ENCODE results near the gene CHRM2. TPM values are rescaled to one million over a fixed set of nuclear protein-coding genes. Genes with fewer than 3 reads are reported as not detected.

Gene CHRM2
- polyA plus RNA-seq, 1 of the 3 experiments (the other 2 are of a cell fraction) = 0.23 TPM

- TF ChIP-seq, protein P1, sequence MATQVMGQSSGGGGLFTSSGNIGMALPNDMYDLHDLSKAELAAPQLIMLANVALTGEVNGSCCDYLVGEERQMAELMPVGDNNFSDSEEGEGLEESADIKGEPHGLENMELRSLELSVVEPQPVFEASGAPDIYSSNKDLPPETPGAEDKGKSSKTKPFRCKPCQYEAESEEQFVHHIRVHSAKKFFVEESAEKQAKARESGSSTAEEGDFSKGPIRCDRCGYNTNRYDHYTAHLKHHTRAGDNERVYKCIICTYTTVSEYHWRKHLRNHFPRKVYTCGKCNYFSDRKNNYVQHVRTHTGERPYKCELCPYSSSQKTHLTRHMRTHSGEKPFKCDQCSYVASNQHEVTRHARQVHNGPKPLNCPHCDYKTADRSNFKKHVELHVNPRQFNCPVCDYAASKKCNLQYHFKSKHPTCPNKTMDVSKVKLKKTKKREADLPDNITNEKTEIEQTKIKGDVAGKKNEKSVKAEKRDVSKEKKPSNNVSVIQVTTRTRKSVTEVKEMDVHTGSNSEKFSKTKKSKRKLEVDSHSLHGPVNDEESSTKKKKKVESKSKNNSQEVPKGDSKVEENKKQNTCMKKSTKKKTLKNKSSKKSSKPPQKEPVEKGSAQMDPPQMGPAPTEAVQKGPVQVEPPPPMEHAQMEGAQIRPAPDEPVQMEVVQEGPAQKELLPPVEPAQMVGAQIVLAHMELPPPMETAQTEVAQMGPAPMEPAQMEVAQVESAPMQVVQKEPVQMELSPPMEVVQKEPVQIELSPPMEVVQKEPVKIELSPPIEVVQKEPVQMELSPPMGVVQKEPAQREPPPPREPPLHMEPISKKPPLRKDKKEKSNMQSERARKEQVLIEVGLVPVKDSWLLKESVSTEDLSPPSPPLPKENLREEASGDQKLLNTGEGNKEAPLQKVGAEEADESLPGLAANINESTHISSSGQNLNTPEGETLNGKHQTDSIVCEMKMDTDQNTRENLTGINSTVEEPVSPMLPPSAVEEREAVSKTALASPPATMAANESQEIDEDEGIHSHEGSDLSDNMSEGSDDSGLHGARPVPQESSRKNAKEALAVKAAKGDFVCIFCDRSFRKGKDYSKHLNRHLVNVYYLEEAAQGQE (IDR thresholded peaks at IDR 0.05; ENCODE audit: low read depth, low read length) = no peak
Measured at GRCh38 chr7:137003086-137003485, 134.6 kb downstream of the CHRM2 start (continued).

- Histone ChIP-seq H3K9me3 (no peaks in the 10 kb centered on the region), H3K27ac (ENCODE audit: low read depth in 2 of 2, low read length in 1 of 2) (no peak overlapping the region), H3K4me2 (no peak overlapping the region), H4K20me1 (ENCODE audit: insufficient read depth) (no peaks in the 10 kb centered on the region), H3K9ac (no peak overlapping the region), H3F3A (replicated peaks; ENCODE audit: insufficient read depth) (no peaks in the 10 kb centered on the region), H3K4me1 (ENCODE audit: control insufficient read depth in 1 of 2, insufficient read depth in 2 of 2, low read depth in 1 of 2, low read length in 1 of 2) (peaks cover 0 to 4% of the 10 kb centered on the region in 2 experiments; a peak in 2 of 4 replicates), H2AFZ (ENCODE audit: low read depth) (no peak overlapping the region), H3K27me3 (ENCODE audit: insufficient read depth) (no peaks in the 10 kb centered on the region), H3K79me2 (ENCODE audit: insufficient read depth) (no peaks in the 10 kb centered on the region), H3K9me2 (no peaks in the 10 kb centered on the region), H3K4me3 (ENCODE audit: low read depth in 2 of 2, low read length in 1 of 2) (no peak overlapping the region), H3K36me3 (replicated peaks in 1 of 2; ENCODE audit: control insufficient read depth in 1 of 2, insufficient read depth in 2 of 2, low read length in 1 of 2) (no peaks in the 10 kb centered on the region)
- DNase-seq = no peak
- WGBS (ENCODE audit: low lambda C conversion rate) = 67% methylated on average over 2 of the region's 2 CpGs
- CTCF ChIA-PET = no interaction called here
- TF ChIP-seq SMC3 (IDR thresholded peaks at IDR 0.05; ENCODE audit: low read depth, low read length) (no peak), SIN3A (IDR thresholded peaks at IDR 0.05; ENCODE audit: borderline replicate concordance, low read depth, low read length) (no peak), TAF1 (IDR thresholded peaks at IDR 0.05; ENCODE audit: borderline replicate concordance, low read depth, low read length) (no peak)
- POLR2A ChIA-PET = no interaction called here
Measured at GRCh38 chr7:137003566-137003965, 135.1 kb downstream of the CHRM2 start.

DNA sequence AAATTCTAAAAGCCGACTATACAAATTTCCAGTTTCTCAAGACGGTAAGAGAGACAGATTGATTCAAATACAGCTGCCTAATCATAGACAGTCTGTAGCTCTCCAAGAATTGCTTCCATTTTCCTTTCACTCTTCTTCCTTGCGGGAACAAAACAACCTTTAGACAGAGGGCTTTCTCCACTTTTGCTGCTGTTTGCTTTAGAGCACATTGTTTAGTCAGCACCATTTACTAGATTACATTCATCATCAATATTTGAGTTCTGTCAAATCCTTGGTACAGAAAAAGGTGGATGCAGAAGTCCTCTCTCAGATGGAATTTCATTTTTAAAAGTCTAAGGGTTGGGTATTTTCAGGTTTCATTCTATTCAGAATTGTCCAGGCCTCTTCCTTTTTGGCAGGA lies 137.4 kb downstream of the CHRM2 start:
- H4K20me1 ChIP-seq (ENCODE audit: insufficient read depth) = no peaks in the 10 kb centered on the region
- ChIA-PET CTCF (no interaction called here), POLR2A (interaction anchor here (0.7 kb wide), 1 partner anchor 126 kb away, joined by 3 read pairs; no protein-coding TSS in a partner anchor)
- H3K79me2 ChIP-seq (ENCODE audit: insufficient read depth) = no peaks in the 10 kb centered on the region
- no peak overlapping the region for H3K4me3 ChIP-seq (ENCODE audit: low read depth in 2 of 2, low read length in 1 of 2)
- no peaks in the 10 kb centered on the region for H3K9me2 ChIP-seq
- 65% methylated on average over 3 of the region's 3 CpGs for WGBS (ENCODE audit: low lambda C conversion rate)
- no peaks in the 10 kb centered on the region for H3K36me3 ChIP-seq (replicated peaks in 1 of 2; ENCODE audit: control insufficient read depth in 1 of 2, insufficient read depth in 2 of 2, low read length in 1 of 2)
- H3K4me1 ChIP-seq (ENCODE audit: control insufficient read depth in 1 of 2, insufficient read depth in 2 of 2, low read depth in 1 of 2, low read length in 1 of 2) = peaks cover 0 to 4% of the 10 kb centered on the region in 2 experiments; a peak in 2 of 4 replicates
- no peaks in the 10 kb centered on the region for H3K27me3 ChIP-seq (ENCODE audit: insufficient read depth)
- H3K4me2 ChIP-seq = no peak overlapping the region
- TF ChIP-seq MAX (IDR thresholded peaks at IDR 0.05; ENCODE audit: low read depth) (no peak), TEAD4 (IDR thresholded peaks at IDR 0.05; ENCODE audit: borderline replicate concordance, insufficient read depth) (no peak), GABPA (IDR thresholded peaks at IDR 0.05; ENCODE audit: low read depth) (no peak), GATA2 (CRISPR knock-in tag; IDR thresholded peaks at IDR 0.05) (no peak), RXRA (IDR thresholded peaks at IDR 0.05; ENCODE audit: borderline replicate concordance, low read depth) (no peak), RCOR1 (IDR thresholded peaks at IDR 0.05; ENCODE audit: low read length) (no peak), FOXJ3 (CRISPR knock-in tag; IDR thresholded peaks at IDR 0.05) (no peak)
- TF ChIP-seq, protein P2, sequence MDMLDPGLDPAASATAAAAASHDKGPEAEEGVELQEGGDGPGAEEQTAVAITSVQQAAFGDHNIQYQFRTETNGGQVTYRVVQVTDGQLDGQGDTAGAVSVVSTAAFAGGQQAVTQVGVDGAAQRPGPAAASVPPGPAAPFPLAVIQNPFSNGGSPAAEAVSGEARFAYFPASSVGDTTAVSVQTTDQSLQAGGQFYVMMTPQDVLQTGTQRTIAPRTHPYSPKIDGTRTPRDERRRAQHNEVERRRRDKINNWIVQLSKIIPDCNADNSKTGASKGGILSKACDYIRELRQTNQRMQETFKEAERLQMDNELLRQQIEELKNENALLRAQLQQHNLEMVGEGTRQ (IDR thresholded peaks at IDR 0.05; ENCODE audit: borderline replicate concordance, low read depth, low read length) = no peak
- TF ChIP-seq, protein P3, sequence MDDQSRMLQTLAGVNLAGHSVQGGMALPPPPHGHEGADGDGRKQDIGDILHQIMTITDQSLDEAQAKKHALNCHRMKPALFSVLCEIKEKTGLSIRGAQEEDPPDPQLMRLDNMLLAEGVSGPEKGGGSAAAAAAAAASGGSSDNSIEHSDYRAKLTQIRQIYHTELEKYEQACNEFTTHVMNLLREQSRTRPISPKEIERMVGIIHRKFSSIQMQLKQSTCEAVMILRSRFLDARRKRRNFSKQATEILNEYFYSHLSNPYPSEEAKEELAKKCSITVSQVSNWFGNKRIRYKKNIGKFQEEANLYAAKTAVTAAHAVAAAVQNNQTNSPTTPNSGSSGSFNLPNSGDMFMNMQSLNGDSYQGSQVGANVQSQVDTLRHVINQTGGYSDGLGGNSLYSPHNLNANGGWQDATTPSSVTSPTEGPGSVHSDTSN (IDR thresholded peaks at IDR 0.05) = no peak
- TF ChIP-seq, protein P4, sequence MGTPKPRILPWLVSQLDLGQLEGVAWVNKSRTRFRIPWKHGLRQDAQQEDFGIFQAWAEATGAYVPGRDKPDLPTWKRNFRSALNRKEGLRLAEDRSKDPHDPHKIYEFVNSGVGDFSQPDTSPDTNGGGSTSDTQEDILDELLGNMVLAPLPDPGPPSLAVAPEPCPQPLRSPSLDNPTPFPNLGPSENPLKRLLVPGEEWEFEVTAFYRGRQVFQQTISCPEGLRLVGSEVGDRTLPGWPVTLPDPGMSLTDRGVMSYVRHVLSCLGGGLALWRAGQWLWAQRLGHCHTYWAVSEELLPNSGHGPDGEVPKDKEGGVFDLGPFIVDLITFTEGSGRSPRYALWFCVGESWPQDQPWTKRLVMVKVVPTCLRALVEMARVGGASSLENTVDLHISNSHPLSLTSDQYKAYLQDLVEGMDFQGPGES (IDR thresholded peaks at IDR 0.05; ENCODE audit: low read depth, low read length) = no peak
- no peak overlapping the region for H3K27ac ChIP-seq (ENCODE audit: low read depth in 2 of 2, low read length in 1 of 2)
- H2AFZ ChIP-seq (ENCODE audit: low read depth) = no peak overlapping the region
- H3F3A ChIP-seq (replicated peaks; ENCODE audit: insufficient read depth) = no peaks in the 10 kb centered on the region
- no peak overlapping the region for H3K9ac ChIP-seq
- H3K9me3 ChIP-seq = no peaks in the 10 kb centered on the region
- DNase-seq = no peak
